IMR-90 (cell line): Measurements from ENCODE around the gene DOCK10. TPM values are rescaled to one million over a fixed set of nuclear protein-coding genes. Genes with fewer than 3 reads are reported as not detected.

ENCODE experiments used
- ATAC-seq: fragments of 200-7000 bp; cut with Tn5 transposase; 2 replicates; pipeline ENCODE4 v1.9.1; 2020; ENCODE audit warnings: low read depth, mild to moderate bottlenecking, moderate library complexity
- BruUV-seq: library from RNA; stranded (reverse); fragments of 400-500 nt; replicated peaks from 2 replicates; lab custom pipeline; 2021; lab: Mats Ljungman, UMichigan
- CTCF ChIA-PET: fragments of 300-600 bp; formaldehyde crosslinking; extraction: SDS; loops from one replicate; lab custom pipeline; 2021; ENCODE audit warnings: antibody characterized with exemption; lab: Yijun Ruan, JAX
- POLR2A ChIA-PET: fragments of 300-600 bp; sonication (Branson Sonifier 250); formaldehyde crosslinking; loops from one replicate; lab custom pipeline; 2022; ENCODE audit warnings: antibody characterized with exemption; ENCODE audit not compliant: unreplicated experiment; lab: Charles Lee
- DNase-seq: peaks from one replicate; pipeline ENCODE4 v3.0.0; 2013
- H2AFZ ChIP-seq: replicated peaks from 2 replicates; pipeline ENCODE3; 2013; ENCODE audit warnings: low read length, mild to moderate bottlenecking; ENCODE audit not compliant: poor library complexity
- H2AK5ac ChIP-seq: 2 replicates; pipeline ENCODE4 v1.6.1; 2013; ENCODE audit warnings: low read depth, low read length, inconsistent platforms
- H2AK9ac ChIP-seq: replicated peaks from 2 replicates; pipeline ENCODE3; 2013; ENCODE audit warnings: mild to moderate bottlenecking, low read depth, low read length, moderate library complexity; ENCODE audit not compliant: poor library complexity
- H2BK120ac ChIP-seq: 2 replicates; pipeline ENCODE4 v1.6.1; 2013; ENCODE audit warnings: low read depth, low read length, inconsistent platforms
- H2BK15ac ChIP-seq: 3 replicates; pipeline ENCODE4 v1.6.1; 2013; ENCODE audit warnings: low read depth, low read length, inconsistent platforms
- H2BK20ac ChIP-seq: 2 replicates; pipeline ENCODE4 v1.6.1; 2013; ENCODE audit warnings: low read depth, mild to moderate bottlenecking, inconsistent platforms, low read length, moderate library complexity
- H2BK5ac ChIP-seq: 2 replicates; pipeline ENCODE4 v1.6.1; 2013; ENCODE audit warnings: mild to moderate bottlenecking, low read depth, low read length, inconsistent platforms; ENCODE audit not compliant: poor library complexity, severe bottlenecking
- H3K14ac ChIP-seq: replicated peaks from 2 replicates; pipeline ENCODE4 v1.6.1; 2013; ENCODE audit warnings: low read depth, low read length, inconsistent platforms
- H3K18ac ChIP-seq: 2 replicates; pipeline ENCODE4 v1.6.1; 2013; ENCODE audit warnings: low read depth, low read length, control low read depth
- H3K23ac ChIP-seq: 2 replicates; pipeline ENCODE4 v1.6.1; 2013; ENCODE audit warnings: low read depth, low read length, inconsistent platforms
- H3K27ac ChIP-seq: 2 replicates; pipeline ENCODE4 v1.5.1; 2013; ENCODE audit warnings: mild to moderate bottlenecking, control low read depth, low read length; ENCODE audit not compliant: insufficient read depth
- H3K27me3 ChIP-seq: 2 replicates; pipeline ENCODE4 v1.6.1; 2013; ENCODE audit warnings: low read length; ENCODE audit not compliant: control insufficient read depth, insufficient read depth
- H3K36me3 ChIP-seq: 2 replicates; pipeline ENCODE4 v1.6.1; 2013; ENCODE audit warnings: low read length, mixed read lengths; ENCODE audit not compliant: control insufficient read depth, insufficient read depth
- H3K4ac ChIP-seq: 2 replicates; pipeline ENCODE4 v1.6.1; 2013; ENCODE audit warnings: low read depth, low read length, inconsistent platforms
- H3K4me1 ChIP-seq: 2 replicates; pipeline ENCODE4 v1.6.1; 2013; ENCODE audit warnings: low read length, mixed read lengths; ENCODE audit not compliant: control insufficient read depth, insufficient read depth
- H3K4me2 ChIP-seq: 2 replicates; pipeline ENCODE4 v1.6.1; 2013; ENCODE audit warnings: low read depth, mild to moderate bottlenecking, control low read depth, low read length, moderate library complexity
- H3K4me3 ChIP-seq: 2 replicates; pipeline ENCODE4 v1.5.1; 2013; ENCODE audit warnings: low read depth, mild to moderate bottlenecking, control low read depth, low read length, moderate library complexity; ENCODE audit not compliant: insufficient read depth
- H3K56ac ChIP-seq: 2 replicates; pipeline ENCODE4 v1.6.1; 2013; ENCODE audit warnings: low read length, inconsistent platforms; ENCODE audit not compliant: insufficient read depth; ENCODE audit errors: extremely low read depth
- H3K79me1 ChIP-seq, 2 experiments: 2 replicates each; pipeline ENCODE4 v1.6.1; 2013; ENCODE audit warnings: low read length in 2 of 2, inconsistent platforms in 1 of 2, low read depth in 1 of 2
- H3K9ac ChIP-seq: 2 replicates; pipeline ENCODE4 v1.6.1; 2013; ENCODE audit warnings: low read depth, low read length, control low read depth
- H3K9me1 ChIP-seq: 2 replicates; pipeline ENCODE4 v1.6.1; 2013; ENCODE audit warnings: low read length, inconsistent platforms; ENCODE audit not compliant: insufficient read depth
- H3K9me3 ChIP-seq: 2 replicates; pipeline ENCODE4 v1.6.1; 2013; ENCODE audit warnings: low read length; ENCODE audit not compliant: control insufficient read depth, insufficient read depth
- H4K20me1 ChIP-seq: 2 replicates; pipeline ENCODE4 v1.6.1; 2013; ENCODE audit warnings: low read length, inconsistent platforms; ENCODE audit not compliant: insufficient read depth
- H4K5ac ChIP-seq: 2 replicates; pipeline ENCODE4 v1.6.1; 2013; ENCODE audit warnings: mild to moderate bottlenecking, low read depth, low read length, control low read depth
- H4K8ac ChIP-seq, 2 experiments: 2 replicates each; pipeline ENCODE4 v1.6.1; 2013; ENCODE audit warnings: low read depth in 2 of 2, low read length in 2 of 2, control low read depth in 1 of 2, inconsistent platforms in 1 of 2
- H4K91ac ChIP-seq: 2 replicates; pipeline ENCODE4 v1.6.1; 2013; ENCODE audit warnings: low read depth, low read length, inconsistent platforms; ENCODE audit not compliant: insufficient read depth
- BHLHE40 ChIP-seq: fragments of 150-350 bp; IDR thresholded peaks from 2 replicates; pipeline ENCODE4 v1.6.1; 2016; ENCODE audit warnings: mild to moderate bottlenecking, low read depth, low read length
- CEBPB ChIP-seq: IDR thresholded peaks from 2 replicates; pipeline ENCODE4 v1.6.1; 2012; ENCODE audit warnings: low read depth, low read length, improper control_type of control experiment
- CHD1 ChIP-seq: IDR thresholded peaks from 2 replicates; pipeline ENCODE4 v1.6.1; 2012; ENCODE audit warnings: low read depth, low read length, improper control_type of control experiment
- CTCF ChIP-seq: conservative IDR thresholded peaks from 2 replicates; pipeline ENCODE4 v1.5.1; 2012; ENCODE audit warnings: mild to moderate bottlenecking, low read depth, low read length, improper control_type of control experiment
- ELK1 ChIP-seq: fragments of 150-350 bp; IDR thresholded peaks from 2 replicates; pipeline ENCODE4 v1.6.1; 2016; ENCODE audit warnings: low read depth, mild to moderate bottlenecking, low read length, moderate library complexity, borderline replicate concordance
- FOS ChIP-seq: fragments of 150-350 bp; IDR thresholded peaks from 2 replicates; pipeline ENCODE4 v1.6.1; 2016; ENCODE audit warnings: low read depth, low read length
- MAFK ChIP-seq: IDR thresholded peaks from 2 replicates; pipeline ENCODE4 v1.6.1; 2012; ENCODE audit warnings: low read depth, low read length, improper control_type of control experiment
- MAZ ChIP-seq: IDR thresholded peaks from 2 replicates; pipeline ENCODE4 v1.6.1; 2012; ENCODE audit warnings: low read depth, mild to moderate bottlenecking, low read length, improper control_type of control experiment, moderate library complexity, borderline replicate concordance
- MXI1 ChIP-seq: IDR thresholded peaks from 2 replicates; pipeline ENCODE4 v1.6.1; 2012; ENCODE audit warnings: low read depth, mild to moderate bottlenecking, low read length, moderate library complexity, borderline replicate concordance
- NFE2L2 ChIP-seq: fragments of 150-350 bp; IDR thresholded peaks from 2 replicates; pipeline ENCODE4 v1.6.1; 2016; ENCODE audit warnings: low read depth, mild to moderate bottlenecking, low read length
- POLR2A ChIP-seq: IDR thresholded peaks from 2 replicates; pipeline ENCODE4 v1.6.1; 2012; ENCODE audit warnings: mild to moderate bottlenecking, low read depth, low read length
- RAD21 ChIP-seq: IDR thresholded peaks from 2 replicates; pipeline ENCODE4 v1.6.1; 2012; ENCODE audit warnings: low read length, improper control_type of control experiment
- RCOR1 ChIP-seq: IDR thresholded peaks from 2 replicates; pipeline ENCODE4 v1.6.1; 2012; ENCODE audit warnings: mild to moderate bottlenecking, low read length, improper control_type of control experiment; ENCODE audit not compliant: insufficient replicate concordance
- RFX5 ChIP-seq: IDR thresholded peaks from 2 replicates; pipeline ENCODE4 v1.8.0; 2012; ENCODE audit warnings: low read depth, mild to moderate bottlenecking, low read length, moderate library complexity
- SMC3 ChIP-seq: fragments of 150-350 bp; IDR thresholded peaks from 2 replicates; pipeline ENCODE4 v1.6.1; 2016; ENCODE audit warnings: low read depth, mild to moderate bottlenecking, antibody characterized with exemption, low read length, moderate library complexity
- USF2 ChIP-seq: fragments of 150-350 bp; IDR thresholded peaks from 2 replicates; pipeline ENCODE4 v1.6.1; 2017; ENCODE audit warnings: mild to moderate bottlenecking, antibody characterized with exemption, low read length, low read depth
- WGBS, 2 experiments: methylation state at CpG; one replicate each; pipeline versions ENCODE4 v1.1.5 to v1.1.7; 2013; ENCODE audit warnings: missing lambda C conversion rate in 2 of 2; ENCODE audit not compliant: insufficient read length in 1 of 2; ENCODE audit errors: extremely low coverage in 2 of 2; 5-methylcytosine and 5-hydroxymethylcytosine counted together
- dilution Hi-C: fragments of 300-500 bp; cut with HindIII; formaldehyde crosslinking; loops from one replicate; pipeline ENCODE4 v1.14.3; 2018; ENCODE audit warnings: low sequenced_read_pairs; ENCODE audit not compliant: unreplicated experiment
- in situ Hi-C: fragments of 300-500 bp; cut with MboI; formaldehyde crosslinking; loops from 3 replicates; pipeline ENCODE4 v1.14.3; 2019; ENCODE audit warnings: low sequenced_read_pairs, inconsistent platforms, mixed read lengths
- intact Hi-C: fragments of 100-400 bp; cut with micrococcal nuclease; formaldehyde crosslinking; loops from 2 replicates; pipeline ENCODE4 v1.10.0; 2022
- polyA plus RNA-seq, 3 experiments: library from polyadenylated mRNA; depleted of rRNA; stranded (reverse); fragments of >200 nt; gene quantifications; 2 replicates each; pipeline ENCODE4 v1.2.3, GENCODE V29; 2012; ENCODE audit warnings: low replicate concordance in 1 of 3
- total RNA-seq: library from RNA; depleted of rRNA; stranded (reverse); fragments of >200 nt; gene quantifications from 2 replicates; pipeline ENCODE4 v1.2.3, GENCODE V29; 2012

DOCK10 gene
- total and polyA plus RNA-seq, 2 of the 4 experiments (the other 2 are of a cell fraction), result 58.6 to 75.3 TPM

- in situ Hi-C loops, result no loop called here
- dilution Hi-C loops, result no loop called here
- Histone ChIP-seq H3K9me3 (no peaks in the 10 kb centered on the region), H3K14ac (no peak overlapping the region), H3K27ac (no peak overlapping the region), H3K36me3 (peaks cover 10% of the 10 kb centered on the region), H2BK120ac (no peak overlapping the region), H3K9ac (no peak overlapping the region), H4K8ac (no peak overlapping the region), H2BK20ac (no peak overlapping the region), H3K9me1 (peaks cover 8% of the 10 kb centered on the region), H2AK9ac (no peak overlapping the region), H3K4ac (no peak overlapping the region), H3K4me2 (no peak overlapping the region), H3K27me3 (no peaks in the 10 kb centered on the region), H4K5ac (no peak overlapping the region), H4K91ac (no peak overlapping the region), H3K4me1 (peaks cover 4% of the 10 kb centered on the region; the same call in 1 of the 2 replicates), H3K56ac (no peak overlapping the region), H2AFZ (no peak overlapping the region), H3K79me1 (peaks cover 0 to 8% of the 10 kb centered on the region in 2 experiments; a peak in 3 of 4 replicates), H3K23ac (no peak overlapping the region), H2AK5ac (no peak overlapping the region), H3K18ac (no peak overlapping the region), H4K20me1 (no peaks in the 10 kb centered on the region), H2BK15ac (no peak overlapping the region), H2BK5ac (peak overlapping the region; percentile 5), H3K4me3 (no peak overlapping the region)
- BruUV-seq, result no TSS peak
- WGBS, 2 experiments, result no CpG with 5 or more reads among the region's 2 CpGs
- intact Hi-C loops, result no loop called here
- ChIA-PET POLR2A (no interaction called here), CTCF (no interaction called here)
- ATAC-seq (no peak), DNase-seq (no peak)
- TF ChIP-seq MAFK, result no peak
- TF ChIP-seq POLR2A, result no peak
- no peak for TF ChIP-seq MXI1
- TF ChIP-seq RCOR1, result no peak
- no peak for TF ChIP-seq FOS
- no peak for TF ChIP-seq CTCF
- no peak for TF ChIP-seq CEBPB
- no peak for TF ChIP-seq ELK1
- TF ChIP-seq MAZ, result no peak
- no peak for TF ChIP-seq RFX5
- TF ChIP-seq NFE2L2, result no peak
- TF ChIP-seq CHD1, result no peak
- TF ChIP-seq RAD21, result no peak
- TF ChIP-seq SMC3, result no peak
- no peak for TF ChIP-seq BHLHE40
- no peak for TF ChIP-seq USF2
Observed at GRCh38 chr2:224833986-224834385, 208.3 kb downstream of the DOCK10 start.
